Liver (tissue), 9 donors: ENCODE data around the gene RYR1. TPM values are rescaled to one million over a fixed set of nuclear protein-coding genes. Genes with fewer than 3 reads are reported as not detected.

Experiments
- DNase-seq: peaks from one replicate; pipeline ENCODE4 v3.0.0-alpha.2; 2017; ENCODE audit warnings: low spot score
- H3K27ac ChIP-seq, 2 donors: one replicate each; pipeline ENCODE4 v1.7.0; 2013; ENCODE audit warnings: inconsistent platforms in 2 of 2, low read length in 2 of 2, control low read depth in 1 of 2, low read depth in 1 of 2, mild to moderate bottlenecking in 1 of 2
- H3K27me3 ChIP-seq, 4 donors: one replicate each; pipeline versions ENCODE4 v1.6.1 to v1.7.0; 2013; ENCODE audit warnings: low read length in 3 of 4, inconsistent platforms in 1 of 4, mild to moderate bottlenecking in 1 of 4, moderate library complexity in 1 of 4; ENCODE audit not compliant: control insufficient read depth in 4 of 4, insufficient read depth in 4 of 4
- H3K36me3 ChIP-seq, 4 donors: one replicate each; pipeline versions ENCODE4 v1.6.1 to v1.7.0; 2013; ENCODE audit warnings: low read length in 3 of 4, mild to moderate bottlenecking in 3 of 4, low read depth in 1 of 4, moderate library complexity in 1 of 4; ENCODE audit not compliant: control insufficient read depth in 4 of 4, insufficient read depth in 3 of 4
- H3K4me1 ChIP-seq, 4 donors: one replicate each; pipeline versions ENCODE4 v1.6.1 to v1.7.0; 2013; ENCODE audit warnings: low read length in 3 of 4, mild to moderate bottlenecking in 3 of 4, moderate library complexity in 1 of 4; ENCODE audit not compliant: control insufficient read depth in 4 of 4, insufficient read depth in 4 of 4
- H3K4me3 ChIP-seq, 3 donors: one replicate each; pipeline versions ENCODE4 v1.6.1 to v1.7.0; 2013; ENCODE audit warnings: low read length in 3 of 3, control low read depth in 1 of 3, low read depth in 1 of 3, mild to moderate bottlenecking in 1 of 3
- H3K9ac ChIP-seq, 2 donors: one replicate each; pipeline ENCODE4 v1.7.0; 2013; ENCODE audit warnings: low read length in 2 of 2, mild to moderate bottlenecking in 2 of 2, moderate library complexity in 2 of 2, control low read depth in 1 of 2, low read depth in 1 of 2
- H3K9me3 ChIP-seq, 4 donors: one replicate each; pipeline versions ENCODE4 v1.6.1 to v1.7.0; 2013; ENCODE audit warnings: low read length in 3 of 4; ENCODE audit not compliant: control insufficient read depth in 4 of 4
- CTCF ChIP-seq: fragments of 150-350 bp; IDR thresholded peaks from 2 replicates; pipeline ENCODE4 v1.5.1; 2017; ENCODE audit warnings: improper control_type of control experiment, low read depth, low read length; ENCODE audit not compliant: missing input control
- EGR1 ChIP-seq, 2 donors: IDR thresholded peaks; 2 replicates each; pipeline ENCODE4 v1.6.1; 2016 to 2018; ENCODE audit warnings: antibody characterized with exemption in 2 of 2, low read depth in 2 of 2
- FOXA1 ChIP-seq: IDR thresholded peaks from 2 replicates; pipeline ENCODE4 v1.6.1; 2016; ENCODE audit warnings: antibody characterized with exemption
- FOXA2 ChIP-seq: IDR thresholded peaks from 2 replicates; pipeline ENCODE4 v1.6.1; 2016; ENCODE audit warnings: antibody characterized with exemption
- GABPA ChIP-seq, 2 donors: IDR thresholded peaks in 1 of 2; conservative IDR thresholded peaks in 1 of 2; 2 replicates each; pipeline ENCODE4 v1.6.1; 2016; ENCODE audit warnings: antibody characterized with exemption in 2 of 2, mild to moderate bottlenecking in 1 of 2, moderate library complexity in 1 of 2
- HNF4A ChIP-seq, 2 donors: conservative IDR thresholded peaks; 2 replicates each; pipeline ENCODE4 v1.6.1; 2016; ENCODE audit warnings: antibody characterized with exemption in 2 of 2, mild to moderate bottlenecking in 2 of 2
- HNF4G ChIP-seq: IDR thresholded peaks from 2 replicates; pipeline ENCODE4 v1.6.1; 2016; ENCODE audit warnings: antibody characterized with exemption
- JUND ChIP-seq, 2 donors: IDR thresholded peaks; 2 replicates each; pipeline ENCODE4 v1.6.1; 2016; ENCODE audit warnings: antibody characterized with exemption in 2 of 2
- MAX ChIP-seq: IDR thresholded peaks from 2 replicates; pipeline ENCODE4 v1.6.1; 2016; ENCODE audit warnings: antibody characterized with exemption
- NR2F2 ChIP-seq: IDR thresholded peaks from 2 replicates; pipeline ENCODE4 v1.6.1; 2016; ENCODE audit warnings: antibody characterized with exemption
- RAD21 ChIP-seq, 2 donors: IDR thresholded peaks; 2 replicates each; pipeline ENCODE4 v1.6.1; 2016; ENCODE audit warnings: antibody characterized with exemption in 2 of 2, mild to moderate bottlenecking in 2 of 2
- REST ChIP-seq: IDR thresholded peaks from 2 replicates; pipeline ENCODE4 v1.6.1; 2016; ENCODE audit warnings: antibody characterized with exemption, mild to moderate bottlenecking
- RXRA ChIP-seq, 2 donors: IDR thresholded peaks; 2 replicates each; pipeline ENCODE4 v1.6.1; 2017 to 2018; ENCODE audit warnings: antibody characterized with exemption in 2 of 2, mild to moderate bottlenecking in 1 of 2
- SP1 ChIP-seq: IDR thresholded peaks from 2 replicates; pipeline ENCODE4 v1.6.1; 2018; ENCODE audit warnings: antibody characterized with exemption, mild to moderate bottlenecking
- TAF1 ChIP-seq: conservative IDR thresholded peaks from 2 replicates; pipeline ENCODE4 v1.6.1; 2016; ENCODE audit warnings: antibody characterized with exemption, mild to moderate bottlenecking
- YY1 ChIP-seq: IDR thresholded peaks from 2 replicates; pipeline ENCODE4 v1.6.1; 2016; ENCODE audit warnings: antibody characterized with exemption, mild to moderate bottlenecking
- WGBS: extraction: QIAGEN DNeasy Blood & Tissue Kit; methylation state at CpG from one replicate; pipeline ENCODE4 v1.1.7; 2013; 5-methylcytosine and 5-hydroxymethylcytosine counted together
- polyA plus RNA-seq, 2 donors: library from polyadenylated mRNA; stranded (reverse) in 1 of 2; unstranded in 1 of 2; fragments of 200-250 nt in 1 of 2; fragments of >200 nt in 1 of 2; fragmentation: Nextera tagmentation in 1 of 2; extraction: Ambion mirVana in 1 of 2; gene quantifications; one replicate each; pipeline versions ENCODE4 v1.2.1 to v1.2.3, GENCODE V29; 2013 to 2015
- total RNA-seq, 2 donors: library from RNA; depleted of rRNA; stranded (reverse); fragments of >200 nt; gene quantifications; one replicate each; pipeline ENCODE4 v1.2.3, GENCODE V29; 2014
- TF ChIP-seq, protein P1 (sequence below): IDR thresholded peaks from 2 replicates; pipeline ENCODE4 v1.6.1; 2016; ENCODE audit warnings: antibody characterized with exemption
- TF ChIP-seq, protein P2 (sequence below): IDR thresholded peaks from 2 replicates; pipeline ENCODE4 v1.6.1; 2016; ENCODE audit warnings: antibody characterized with exemption
- donor health status: healthy.
- donor health status: healthy.
- donor health status: healthy.
- donor health status: healthy.
- donor health status: healthy.

RYR1 gene
- total and polyA plus RNA-seq, 4 donors, result 0.01 to 0.70 (median 0.29) TPM

DNA sequence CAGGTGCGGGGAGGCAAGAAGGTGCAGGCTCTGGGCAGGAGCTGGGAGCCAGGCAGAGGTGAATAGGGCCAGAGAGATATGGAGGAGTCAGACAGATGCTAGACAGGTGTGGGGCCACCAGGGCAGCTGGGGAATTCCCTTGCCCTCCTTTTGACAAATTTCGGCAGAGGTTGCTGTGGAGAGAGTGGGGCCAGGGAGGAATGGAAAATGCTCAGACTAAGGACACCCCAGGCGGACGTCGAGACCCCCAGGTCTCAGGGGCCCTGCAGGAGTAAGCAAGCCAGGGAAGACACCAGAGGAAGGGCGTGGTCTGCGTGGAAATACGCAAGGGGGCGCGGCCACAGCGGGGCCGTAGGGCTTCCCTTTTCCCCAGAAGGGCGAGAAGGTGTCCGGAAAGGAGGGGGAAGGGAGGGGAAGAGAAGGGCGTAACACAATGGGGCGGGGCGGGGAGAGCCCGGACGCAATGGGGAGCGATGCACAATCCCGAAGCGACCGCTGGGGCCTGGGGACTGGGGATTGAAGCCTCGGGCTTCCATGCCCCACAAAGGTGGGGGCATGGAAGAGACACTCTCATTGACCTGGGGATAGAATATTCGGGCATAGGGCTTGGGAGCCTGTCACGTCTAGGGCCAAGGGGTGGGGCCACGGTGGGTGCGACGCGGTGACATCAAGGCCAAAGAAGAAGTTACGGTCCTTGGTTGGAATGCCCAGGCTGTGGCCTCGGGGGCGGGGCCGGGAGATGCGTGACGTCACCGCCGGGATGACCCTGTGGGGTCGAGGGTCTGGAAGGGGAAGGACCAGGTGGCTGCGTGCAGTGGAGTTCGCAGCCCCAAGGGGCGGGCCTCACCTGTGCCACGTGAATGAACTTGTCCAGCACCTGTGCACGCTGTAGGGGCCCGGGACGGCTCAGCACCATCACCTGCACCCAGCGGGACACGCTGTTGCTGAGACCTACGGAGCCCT, 15.7 kb upstream of the RYR1 start:
- H3K27ac ChIP-seq, result peak overlapping the region in 1 of 2 donors; percentile 56

GRCh38 chr19:38420935-38421334, 12.6 kb upstream of the RYR1 start:
- DNase-seq, result no peak
- H3K9me3 ChIP-seq, result no peaks in the 10 kb centered on the region
- H3K27me3 ChIP-seq, result no peaks in the 10 kb centered on the region
- 81% methylated on average over 9 of the region's 9 CpGs for WGBS
- no peak overlapping the region for H3K4me3 ChIP-seq
- H3K36me3 ChIP-seq, result no peaks in the 10 kb centered on the region
- no peak overlapping the region for H3K27ac ChIP-seq
- TF ChIP-seq MAX, result no peak
- TF ChIP-seq RAD21 (IDR thresholded peaks at IDR 0.05), result no peak
- no peak for TF ChIP-seq NR2F2
- no peak for TF ChIP-seq FOXA1
- no peak for TF ChIP-seq FOXA2
- no peak for TF ChIP-seq CTCF
- no peak for TF ChIP-seq TAF1
- no peak for TF ChIP-seq REST
- no peak for TF ChIP-seq HNF4A (conservative IDR thresholded peaks at IDR 0.05)
- TF ChIP-seq RXRA (IDR thresholded peaks at IDR 0.05), result no peak
- TF ChIP-seq, protein P1, sequence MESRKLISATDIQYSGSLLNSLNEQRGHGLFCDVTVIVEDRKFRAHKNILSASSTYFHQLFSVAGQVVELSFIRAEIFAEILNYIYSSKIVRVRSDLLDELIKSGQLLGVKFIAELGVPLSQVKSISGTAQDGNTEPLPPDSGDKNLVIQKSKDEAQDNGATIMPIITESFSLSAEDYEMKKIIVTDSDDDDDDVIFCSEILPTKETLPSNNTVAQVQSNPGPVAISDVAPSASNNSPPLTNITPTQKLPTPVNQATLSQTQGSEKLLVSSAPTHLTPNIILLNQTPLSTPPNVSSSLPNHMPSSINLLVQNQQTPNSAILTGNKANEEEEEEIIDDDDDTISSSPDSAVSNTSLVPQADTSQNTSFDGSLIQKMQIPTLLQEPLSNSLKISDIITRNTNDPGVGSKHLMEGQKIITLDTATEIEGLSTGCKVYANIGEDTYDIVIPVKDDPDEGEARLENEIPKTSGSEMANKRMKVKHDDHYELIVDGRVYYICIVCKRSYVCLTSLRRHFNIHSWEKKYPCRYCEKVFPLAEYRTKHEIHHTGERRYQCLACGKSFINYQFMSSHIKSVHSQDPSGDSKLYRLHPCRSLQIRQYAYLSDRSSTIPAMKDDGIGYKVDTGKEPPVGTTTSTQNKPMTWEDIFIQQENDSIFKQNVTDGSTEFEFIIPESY, result no peak
- TF ChIP-seq EGR1 (IDR thresholded peaks at IDR 0.05; ENCODE audit: low read depth in 2 of 2), result no peak
- TF ChIP-seq HNF4G, result no peak
- no peak for TF ChIP-seq YY1
- no peak for TF ChIP-seq JUND (IDR thresholded peaks at IDR 0.05)
- TF ChIP-seq GABPA (IDR thresholded peaks at IDR 0.05 in 1 of 2, conservative IDR thresholded peaks at IDR 0.05 in 1 of 2), result no peak
- no peak for TF ChIP-seq SP1
- TF ChIP-seq, protein P2, sequence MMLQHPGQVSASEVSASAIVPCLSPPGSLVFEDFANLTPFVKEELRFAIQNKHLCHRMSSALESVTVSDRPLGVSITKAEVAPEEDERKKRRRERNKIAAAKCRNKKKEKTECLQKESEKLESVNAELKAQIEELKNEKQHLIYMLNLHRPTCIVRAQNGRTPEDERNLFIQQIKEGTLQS, result no peak
- H3K9ac ChIP-seq, result no peak overlapping the region
- H3K4me1 ChIP-seq, result peaks cover 0 to 4% (median 0%) of the 10 kb centered on the region in 4 donors

More for the DNA sequence above, 15.7 kb upstream of the RYR1 start:
- Histone ChIP-seq H3K4me3 (peak overlapping the region in 1 of 3 donors; percentile 2), H3K4me1 (peaks cover 0 to 4% (median 0%) of the 10 kb centered on the region in 4 donors), H3K27me3 (no peaks in the 10 kb centered on the region), H3K9me3 (no peaks in the 10 kb centered on the region), H3K9ac (no peak overlapping the region), H3K36me3 (no peaks in the 10 kb centered on the region)
- DNase-seq, result no peak
- WGBS, result 9% methylated on average over 49 of the region's 49 CpGs
- TF ChIP-seq SP1, result peak; percentile 10
- TF ChIP-seq, protein P2, result no peak
